Measurements from ENCODE around the gene NCOA1.
A peak's percentile ranks its signal among the peaks of the same experiment; 100 is the strongest.
"Not testable (repeated sequence)": the region's sequence is repeated elsewhere in the genome, so short reads cannot be mapped to it uniquely, and the experiment has no call there.

Gene NCOA1

GRCh38 chr2:24581971-24582370 is 90.9 kb downstream of the NCOA1 start:
- DNase-seq, result peak in 1 of 2 donors; percentile 5

GRCh38 chr2:24586955-24587354 is 95.9 kb downstream of the NCOA1 start:
- DNase-seq, result no peak

GRCh38 chr2:24588294-24588693 is 97.2 kb downstream of the NCOA1 start:
- no peak for DNase-seq

GRCh38 chr2:24592441-24593100 is 101.5 kb downstream of the NCOA1 start:
- DNase-seq, result no peak

GRCh38 chr2:24594283-24594682 is 103.2 kb downstream of the NCOA1 start:
- no peak for DNase-seq

GRCh38 chr2:24597181-24597870 is 106.3 kb downstream of the NCOA1 start:
- no peak for DNase-seq

GRCh38 chr2:24600140-24600539 is 109.1 kb downstream of the NCOA1 start:
- DNase-seq, result not testable (repeated sequence)

- no peak for DNase-seq
Observed at GRCh38 chr2:24611631-24612030, 120.6 kb downstream of the NCOA1 start.

- no peak for DNase-seq
Observed at GRCh38 chr2:24613154-24613814, 122.2 kb downstream of the NCOA1 start.

- no peak for DNase-seq
Observed at GRCh38 chr2:24616616-24617015, 125.6 kb downstream of the NCOA1 start.

- DNase-seq, result no peak
Observed at GRCh38 chr2:24617424-24617823, 126.4 kb downstream of the NCOA1 start.

- no peak for DNase-seq
Observed at GRCh38 chr2:24618144-24618543, 127.1 kb downstream of the NCOA1 start.

GRCh38 chr2:24618680-24619079 is 127.6 kb downstream of the NCOA1 start:
- no peak for DNase-seq

- no peak for DNase-seq
Observed at GRCh38 chr2:24620936-24621335, 129.9 kb downstream of the NCOA1 start.

GRCh38 chr2:24621779-24622538 is 130.9 kb downstream of the NCOA1 start:
- no peak for DNase-seq

GRCh38 chr2:24623535-24623934 is 132.5 kb downstream of the NCOA1 start:
- DNase-seq, result no peak

- no peak for DNase-seq
Observed at GRCh38 chr2:24625728-24626127, 134.7 kb downstream of the NCOA1 start.

GRCh38 chr2:24626131-24626530 is 135.1 kb downstream of the NCOA1 start:
- no peak for DNase-seq

- no peak for DNase-seq
Observed at GRCh38 chr2:24628746-24629145, 137.7 kb downstream of the NCOA1 start.

GRCh38 chr2:24632172-24632571 is 141.1 kb downstream of the NCOA1 start:
- peak in 1 of 2 donors; percentile 47 for DNase-seq

- DNase-seq, result no peak
Observed at GRCh38 chr2:24635181-24635580, 144.1 kb downstream of the NCOA1 start.

GRCh38 chr2:24638568-24638967 is 147.5 kb downstream of the NCOA1 start:
- DNase-seq, result no peak

GRCh38 chr2:24642351-24642750 is 151.3 kb downstream of the NCOA1 start:
- DNase-seq, result no peak

All from bone marrow (tissue), 2 donors.